HG02678 (cell line): Measurements from ENCODE around the gene CCDC201.

ENCODE experiments used
- ATAC-seq: cut with Tn5 transposase; IDR thresholded peaks from one replicate; pipeline ENCODE4 v1.9.1; 2021; ENCODE audit warnings: mild to moderate bottlenecking, moderate library complexity; ENCODE audit not compliant: unreplicated experiment

Gene CCDC201

GRCh38 chr7:45893996-45894664, 21.2 kb upstream of the CCDC201 start:
- no peak for ATAC-seq

GRCh38 chr7:45893374-45893995, 20.6 kb upstream of the CCDC201 start:
- no peak for ATAC-seq

GRCh38 chr7:45892407-45893035, 19.6 kb upstream of the CCDC201 start:
- no peak for ATAC-seq

- ATAC-seq, result no peak
Measured at GRCh38 chr7:45891462-45892402, 18.9 kb upstream of the CCDC201 start.

GRCh38 chr7:45890902-45891461, 18.1 kb upstream of the CCDC201 start:
- ATAC-seq, result no peak

- ATAC-seq, result no peak
Measured at GRCh38 chr7:45890125-45890901, 17.4 kb upstream of the CCDC201 start.

GRCh38 chr7:45889367-45890067, 16.6 kb upstream of the CCDC201 start:
- ATAC-seq, result no peak

GRCh38 chr7:45888993-45889366, 16.1 kb upstream of the CCDC201 start:
- no peak for ATAC-seq

- no peak for ATAC-seq
Measured at GRCh38 chr7:45888185-45888992, 15.5 kb upstream of the CCDC201 start, which contains the start of gene IGFBP1. Gene IGFBP1, plus strand, starts transcription at chr7:45888488. Its CDS starts 165 bp downstream, at chr7:45888653.

GRCh38 chr7:45886931-45887667, 14.2 kb upstream of the CCDC201 start:
- ATAC-seq, result no peak

- ATAC-seq, result no peak
Measured at GRCh38 chr7:45885264-45885882, 12.5 kb upstream of the CCDC201 start.

GRCh38 chr7:45884136-45884535, 11.3 kb upstream of the CCDC201 start:
- ATAC-seq, result no peak

GRCh38 chr7:45882465-45882810, 9.6 kb upstream of the CCDC201 start:
- no peak for ATAC-seq

- no peak for ATAC-seq
Measured at GRCh38 chr7:45881759-45882464, 9.0 kb upstream of the CCDC201 start.

- no peak for ATAC-seq
Measured at GRCh38 chr7:45881280-45881758, 8.4 kb upstream of the CCDC201 start.

- no peak for ATAC-seq
Measured at GRCh38 chr7:45880433-45880860, 7.6 kb upstream of the CCDC201 start.
